ENCODE measurements around the gene MSMB.
"Not testable (repeated sequence)": the region's sequence is repeated elsewhere in the genome, so short reads cannot be mapped to it uniquely, and the experiment has no call there.

Gene MSMB

DNA sequence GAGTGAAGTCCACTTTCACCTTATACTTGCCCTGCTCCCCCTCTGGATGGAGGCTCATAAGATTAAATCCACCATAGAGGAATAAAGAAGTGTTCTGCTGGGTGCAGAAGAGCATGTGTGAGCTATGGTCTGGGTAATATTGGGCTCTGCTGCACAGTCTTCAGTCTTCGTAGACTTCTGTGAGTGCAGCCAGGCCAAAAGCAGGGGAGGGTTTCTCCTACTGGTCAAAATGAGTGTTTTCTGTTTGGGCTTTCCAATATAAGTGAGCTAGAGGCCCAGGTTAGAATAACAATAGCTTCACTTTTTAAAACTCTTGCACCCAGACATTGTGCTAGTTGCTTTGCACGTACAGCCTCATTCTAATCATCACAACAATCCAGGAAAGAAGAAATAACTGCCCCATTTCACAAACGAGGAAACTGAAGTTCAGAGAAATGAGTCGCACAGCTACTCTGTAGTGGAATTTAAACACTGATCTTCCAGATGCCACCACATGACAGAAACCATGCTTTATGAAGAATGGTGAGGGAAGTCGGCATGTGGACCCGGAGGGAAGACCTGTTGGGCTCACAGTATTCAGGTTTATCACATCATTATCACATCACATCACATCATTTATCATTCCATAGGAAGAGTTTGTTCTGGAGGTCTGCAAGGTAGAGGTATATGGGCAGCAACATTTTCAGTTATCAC is 23.8 kb upstream of the MSMB start:
- no peak for DNase-seq (ENCODE audit: low read depth)

DNA sequence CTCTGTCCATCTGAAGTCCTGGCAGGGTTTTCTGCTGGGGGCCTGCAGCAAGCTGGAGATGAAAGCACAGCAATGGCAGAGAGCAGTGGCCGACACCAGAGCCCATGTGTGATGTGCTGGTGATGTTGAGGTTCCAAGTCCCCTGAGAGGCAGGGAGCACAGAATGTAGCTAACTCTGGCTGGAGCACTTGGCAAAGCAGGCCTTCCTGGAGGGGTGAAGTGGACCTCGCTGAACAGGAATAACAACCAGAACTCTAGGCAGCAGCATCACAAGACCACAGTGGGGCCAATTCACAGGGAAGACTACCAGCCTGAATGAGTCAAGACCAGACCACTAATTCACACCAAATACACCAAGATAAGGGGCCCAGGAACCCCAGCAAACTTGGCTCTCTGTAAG is 22.8 kb upstream of the MSMB start:
- no peak for DNase-seq (ENCODE audit: low read depth)

DNA sequence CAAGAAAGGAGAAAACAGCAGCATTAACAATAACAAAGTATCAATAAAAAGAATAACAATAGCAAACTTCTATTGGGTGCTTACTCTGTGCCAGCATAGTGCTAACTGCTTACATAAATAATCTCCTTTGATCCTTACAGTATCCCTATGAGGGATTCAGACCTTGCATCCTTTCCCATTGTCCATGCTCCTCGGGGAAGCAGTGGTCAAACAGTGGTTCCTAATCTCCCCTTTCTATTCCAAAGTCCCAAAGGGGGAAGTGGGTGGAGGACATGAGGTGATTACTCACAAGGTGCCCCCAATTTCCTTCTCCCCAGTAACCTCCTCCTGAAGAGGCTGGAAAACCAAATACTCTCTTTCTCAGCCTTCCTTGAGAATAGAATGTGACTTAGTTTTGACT is 22.0 kb upstream of the MSMB start:
- no peak for DNase-seq (ENCODE audit: low read depth)

DNA sequence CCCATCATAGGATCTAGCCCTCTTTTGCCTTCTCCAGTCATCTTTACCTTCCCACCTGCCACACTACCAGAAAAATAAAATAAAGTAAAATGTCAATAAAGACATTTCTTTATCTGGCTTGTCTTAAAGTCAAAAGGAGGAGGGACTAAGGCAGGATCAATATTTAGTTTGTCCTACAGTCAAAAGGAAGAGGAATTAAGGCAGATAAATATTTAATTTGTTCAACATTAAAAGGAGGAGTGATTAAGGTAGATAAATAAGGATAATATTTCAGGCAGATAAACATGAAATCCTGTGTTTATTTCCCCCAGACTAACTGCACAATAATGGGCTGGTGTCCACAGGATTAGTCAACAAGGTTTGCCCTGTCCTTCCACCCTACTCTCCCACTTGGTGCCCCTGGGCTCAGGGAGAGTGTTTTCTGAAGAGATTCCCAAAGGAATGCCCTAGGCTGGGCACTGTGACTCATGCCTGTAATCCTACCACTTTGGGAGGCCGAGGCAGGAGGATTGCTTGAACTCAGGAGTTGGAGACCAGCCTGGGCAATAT is 18.3 kb upstream of the MSMB start:
- DNase-seq (ENCODE audit: low read depth), result no peak

DNA sequence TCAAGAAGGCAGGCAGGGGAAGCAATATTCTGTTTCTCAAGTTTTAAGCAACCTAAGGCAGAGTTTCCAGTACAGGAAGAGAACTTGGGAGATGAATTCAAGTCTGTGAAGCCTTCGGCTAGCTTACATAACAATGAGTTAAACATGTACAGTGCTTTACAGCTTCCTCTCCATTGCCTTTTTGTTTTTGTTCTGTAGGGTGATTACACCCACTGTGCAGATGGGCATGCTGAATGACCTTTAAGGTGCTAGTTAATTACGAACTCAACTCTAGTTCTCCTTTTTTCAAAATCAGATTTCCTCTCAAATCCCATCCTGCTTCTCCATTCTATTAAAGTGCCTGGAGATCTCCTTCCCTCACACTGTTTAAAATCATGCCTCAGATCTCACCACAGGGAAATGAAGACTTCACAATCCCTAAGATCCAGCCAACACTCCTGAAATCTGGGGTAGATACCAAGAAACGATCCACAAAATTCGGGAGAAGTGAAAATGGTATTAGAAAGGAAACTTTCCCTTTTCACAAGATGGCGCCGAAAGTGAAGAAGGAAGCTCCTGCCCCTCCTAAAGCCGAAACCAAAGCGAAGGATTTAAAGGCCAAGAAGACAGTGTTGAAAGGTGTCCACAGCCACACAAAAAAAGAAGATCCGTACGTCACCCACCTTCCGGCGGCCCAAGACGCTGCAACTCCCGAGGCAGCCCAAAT is 16.8 kb upstream of the MSMB start:
- no peak for DNase-seq (ENCODE audit: low read depth)

DNA sequence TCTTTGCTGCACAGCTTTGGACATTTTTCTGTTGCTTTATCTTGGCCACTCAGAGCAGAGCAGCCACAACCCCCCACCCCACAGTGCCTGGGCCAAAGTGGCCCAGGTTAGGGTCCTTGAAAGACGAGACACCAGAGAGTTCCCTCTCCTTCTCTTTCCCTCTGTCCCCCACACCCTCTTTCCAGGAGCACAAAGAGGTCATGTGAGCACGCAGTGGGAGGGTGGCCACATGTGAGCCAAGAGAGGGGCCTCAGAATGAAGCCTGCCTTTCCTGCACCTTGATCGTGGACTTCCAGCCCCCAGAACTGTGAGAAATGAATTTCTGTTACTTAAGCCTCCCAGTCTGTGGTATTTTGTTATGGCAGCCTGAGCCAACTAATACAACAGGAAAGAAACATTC is 14.6 kb upstream of the MSMB start:
- no peak for DNase-seq (ENCODE audit: low read depth)

DNA sequence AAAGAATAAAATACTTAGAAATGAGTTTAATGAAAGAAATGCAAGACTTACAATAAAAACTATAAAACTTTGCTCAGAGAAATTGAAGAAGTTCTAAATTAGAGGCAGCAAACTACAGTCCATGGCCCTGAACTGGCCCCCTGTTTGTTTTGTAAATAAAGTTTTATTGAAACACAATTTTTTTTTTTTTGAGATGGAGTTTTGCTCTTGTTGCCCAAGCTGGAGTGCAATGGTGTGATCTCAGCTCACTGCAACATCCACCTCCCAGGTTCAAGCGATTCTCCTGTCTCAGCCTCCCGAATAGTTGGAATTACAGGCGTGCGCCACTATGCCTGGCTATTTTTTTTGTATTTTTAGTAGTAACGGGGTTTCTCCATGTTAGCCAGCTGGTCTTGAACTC is 11.9 kb upstream of the MSMB start:
- not testable (repeated sequence) for DNase-seq (ENCODE audit: low read depth)

DNA sequence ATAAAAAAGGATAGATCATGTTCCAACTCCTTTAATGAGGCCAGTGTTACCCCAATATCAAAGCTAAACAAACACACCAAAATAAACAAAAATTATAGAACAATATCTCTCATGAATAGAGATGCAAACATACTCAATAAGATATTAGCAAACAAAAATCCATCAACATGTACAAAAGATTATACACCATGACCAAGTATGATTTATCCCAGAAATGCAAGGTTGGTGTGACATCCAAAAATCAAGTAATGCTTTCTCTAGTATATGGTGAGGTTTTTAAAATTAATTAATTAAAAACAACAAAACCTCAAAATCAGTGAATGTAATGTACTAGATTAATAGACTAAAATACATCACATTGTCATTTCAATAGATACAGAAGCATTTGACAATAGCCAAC is 11.0 kb upstream of the MSMB start:
- no peak for DNase-seq (ENCODE audit: low read depth)

DNA sequence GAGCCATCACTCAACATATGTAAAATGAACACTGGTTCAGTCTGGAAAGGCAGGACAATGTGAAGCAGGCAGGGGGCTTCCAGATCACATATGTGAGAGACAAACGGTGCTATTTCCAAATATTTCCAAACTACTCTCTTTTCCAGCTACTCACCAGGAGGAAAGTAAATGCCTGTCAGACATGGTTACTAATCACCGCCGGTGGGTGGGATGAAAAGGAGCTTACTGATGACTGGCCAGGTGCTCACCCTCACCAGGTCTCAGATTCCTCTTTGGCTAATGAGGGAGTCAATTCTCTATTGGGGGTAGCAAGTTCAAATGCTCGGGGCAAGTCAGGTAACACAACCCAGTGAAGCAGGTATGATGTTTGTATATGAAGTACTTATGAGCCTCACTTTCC is 9.7 kb upstream of the MSMB start:
- no peak for DNase-seq (ENCODE audit: low read depth)

DNA sequence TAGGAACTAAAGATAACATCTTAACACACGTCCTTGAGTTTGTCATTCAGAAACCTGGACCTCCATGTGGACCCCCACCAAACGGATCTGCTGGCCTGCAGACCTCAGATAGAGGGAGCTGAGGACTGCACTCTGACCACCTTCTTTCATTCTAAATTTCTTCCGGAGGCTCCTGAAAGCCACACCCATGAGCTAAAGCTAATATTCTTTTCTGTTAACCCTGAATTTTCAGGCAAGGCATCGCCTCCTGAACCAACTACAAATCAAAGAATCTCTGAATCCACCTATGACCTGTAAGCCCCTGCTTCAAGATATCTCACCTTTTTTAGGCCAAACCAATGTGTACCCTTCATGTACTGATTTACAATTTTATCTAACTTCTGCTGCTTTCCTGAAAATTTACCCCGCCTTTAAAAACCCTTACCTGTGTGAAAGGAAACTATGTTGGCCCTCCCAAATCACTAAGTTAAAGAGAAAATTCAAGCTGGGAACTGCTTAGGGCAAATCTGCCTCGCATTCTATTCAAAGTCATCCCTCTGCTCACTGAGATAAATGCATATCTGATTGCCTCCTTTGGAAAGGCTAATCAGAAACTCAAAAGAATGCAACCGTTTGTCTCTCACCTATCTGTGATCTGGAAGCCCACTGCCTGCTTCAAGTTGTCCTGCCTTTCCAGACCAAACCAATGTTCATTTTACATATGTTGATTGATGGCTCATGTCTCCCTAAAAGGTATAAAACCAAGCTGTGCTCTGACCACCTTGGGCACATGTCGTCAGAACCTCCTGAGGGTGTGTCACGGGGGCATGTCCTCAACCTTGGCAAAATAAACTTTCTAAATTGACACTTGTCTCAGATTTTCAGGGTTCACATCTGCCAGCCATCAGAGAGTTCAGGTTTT is 7.7 kb upstream of the MSMB start:
- no peak for DNase-seq (ENCODE audit: low read depth)

DNA sequence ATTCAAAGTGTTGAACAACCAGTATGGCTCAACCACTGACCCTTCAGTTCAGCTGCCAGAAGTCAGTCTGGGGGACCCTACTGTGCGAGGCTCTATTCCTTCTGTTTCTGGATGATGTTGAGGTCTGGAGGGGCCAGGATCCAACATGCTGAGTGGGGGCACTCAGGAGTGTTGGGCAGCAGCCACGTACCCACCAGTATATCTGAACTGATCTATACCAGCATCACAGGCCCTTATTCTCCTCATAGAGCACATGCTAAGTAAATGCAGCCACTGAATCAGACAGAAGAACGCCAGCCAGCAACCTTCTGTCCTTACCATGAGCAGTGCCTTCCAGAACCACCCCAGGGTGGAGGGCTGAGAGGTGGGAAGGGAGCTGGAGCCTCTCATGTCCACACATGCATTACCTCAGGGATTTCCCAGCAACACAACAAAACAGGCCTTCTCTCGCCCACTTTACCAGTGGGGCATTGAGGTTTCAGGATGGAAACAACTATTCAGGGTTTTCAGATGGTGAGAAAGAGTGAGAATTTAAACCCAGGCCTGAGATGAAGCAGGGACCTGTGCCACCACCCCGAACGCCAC is 6.8 kb upstream of the MSMB start:
- no peak for DNase-seq (ENCODE audit: low read depth)

DNA sequence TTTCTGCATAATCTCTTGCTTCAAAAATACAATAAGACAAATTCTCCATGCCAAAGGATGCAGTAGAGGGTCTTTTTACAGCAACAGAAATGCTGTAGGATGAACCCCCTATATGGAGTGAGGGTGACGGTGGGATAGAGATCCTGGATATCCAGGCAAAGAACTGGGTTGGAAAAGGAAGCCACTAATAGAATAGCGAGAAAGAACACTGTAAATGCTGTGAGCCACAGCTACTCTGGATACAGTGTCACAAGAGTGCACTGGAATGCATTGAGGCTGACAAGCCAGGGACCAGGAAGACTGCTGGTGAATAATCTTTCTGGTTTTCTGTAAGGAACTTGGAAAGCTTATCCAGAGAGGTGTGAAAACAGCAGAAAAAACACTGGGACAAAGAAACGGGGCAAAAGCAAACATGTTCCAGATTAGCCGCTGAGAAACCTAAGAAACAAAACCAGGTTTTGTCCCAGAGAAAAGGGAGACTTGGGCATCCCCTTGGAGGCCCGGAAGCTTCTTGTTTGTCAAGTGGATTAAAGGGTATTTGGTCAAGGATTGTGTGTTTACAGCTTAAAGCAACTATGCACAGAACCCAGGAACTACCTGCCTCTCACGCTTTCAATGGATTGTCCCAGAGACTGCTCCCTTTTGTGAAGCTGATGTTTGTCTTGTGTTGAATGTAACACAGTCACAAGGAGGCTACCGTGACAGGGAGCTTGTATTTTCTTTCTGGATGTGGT is 6.2 kb upstream of the MSMB start:
- DNase-seq (ENCODE audit: low read depth), result no peak

DNA sequence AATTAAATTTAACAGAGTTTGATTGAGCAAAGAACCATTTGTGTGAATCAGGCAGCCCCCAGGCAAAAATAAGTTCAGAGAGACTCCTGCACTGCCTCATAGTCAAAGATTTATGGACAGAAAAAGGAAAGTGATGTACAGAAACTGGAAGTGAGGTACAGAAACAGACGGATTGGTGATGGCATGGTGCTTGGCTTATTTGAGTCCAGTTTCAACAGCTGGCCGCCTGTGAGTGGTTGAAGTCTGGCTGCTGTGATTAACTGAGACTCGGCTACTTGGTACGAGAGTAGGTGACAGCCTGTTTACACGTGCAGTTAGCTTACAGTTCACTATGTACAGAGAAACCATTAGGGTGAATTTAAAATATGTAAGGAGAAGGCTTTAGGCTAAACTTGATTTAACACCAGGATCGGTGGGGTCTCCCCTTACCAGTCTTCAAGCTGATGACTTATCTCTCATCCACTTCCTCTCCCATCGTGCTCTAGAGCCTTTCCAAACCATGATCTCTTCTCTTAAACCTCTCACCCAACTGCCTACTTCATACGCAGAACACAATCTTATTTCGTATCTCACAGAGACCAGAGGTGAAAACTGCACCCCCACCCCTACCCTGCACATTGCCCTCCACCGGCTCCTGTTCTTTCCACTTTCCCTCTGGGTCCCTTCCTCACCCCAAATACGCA is 5.0 kb upstream of the MSMB start:
- no peak for DNase-seq (ENCODE audit: low read depth)

DNA sequence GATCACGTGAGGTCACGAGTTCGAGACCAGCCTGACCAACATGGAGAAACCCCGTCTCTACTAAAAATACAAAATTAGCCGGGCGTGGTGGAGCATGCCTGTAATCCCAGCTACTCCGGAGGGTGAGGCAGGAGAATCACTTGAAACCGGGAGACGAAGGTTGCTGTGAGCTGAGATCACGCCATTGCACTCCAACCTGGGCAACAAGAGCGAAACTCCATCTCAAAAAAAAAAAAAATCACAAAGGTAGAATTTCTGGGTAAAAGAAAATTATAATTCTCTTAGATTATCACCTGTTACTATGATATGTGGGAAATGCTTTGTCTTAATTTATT is 3.4 kb upstream of the MSMB start:
- not testable (repeated sequence) for DNase-seq (ENCODE audit: low read depth)

DNA sequence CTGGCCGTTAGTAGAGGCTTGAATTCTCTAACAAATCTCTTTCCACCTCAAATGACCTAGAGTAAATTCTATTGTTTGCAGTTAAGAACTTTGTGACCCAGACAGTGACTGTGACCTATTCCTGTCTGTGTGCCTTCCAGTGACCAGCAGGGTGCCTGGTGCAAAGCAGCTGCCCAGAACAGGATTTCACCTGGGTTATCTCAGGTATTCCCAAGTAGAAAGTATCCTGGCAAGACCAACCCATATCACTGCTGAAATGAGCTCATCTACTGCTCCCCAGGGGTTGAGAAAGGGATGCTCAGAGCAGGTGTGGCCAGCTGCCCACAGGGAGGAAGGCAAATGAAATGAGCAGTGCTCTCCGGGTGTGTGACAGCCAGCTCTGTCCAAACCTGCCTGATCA is 2.1 kb upstream of the MSMB start:
- DNase-seq (ENCODE audit: low read depth), result no peak

DNA sequence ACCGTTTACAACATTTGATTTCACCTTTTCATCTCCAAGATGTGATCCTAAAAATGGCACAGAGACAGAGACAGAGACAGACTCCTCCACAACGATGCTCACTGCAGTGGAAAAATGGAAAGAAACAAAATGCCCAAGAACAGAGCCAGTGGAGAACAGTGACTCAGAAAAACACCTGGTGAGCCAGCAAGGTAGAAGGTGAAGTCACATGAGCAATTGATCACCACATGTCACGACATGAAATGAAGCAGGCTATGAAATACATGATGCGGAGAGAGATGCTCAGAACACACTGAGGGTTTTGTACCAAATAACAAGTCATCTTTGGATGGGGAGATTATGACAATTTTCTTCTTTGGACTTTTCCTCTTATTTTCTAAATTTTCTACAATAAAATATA is 3.5 kb downstream of the MSMB start:
- DNase-seq (ENCODE audit: low read depth), result no peak

DNA sequence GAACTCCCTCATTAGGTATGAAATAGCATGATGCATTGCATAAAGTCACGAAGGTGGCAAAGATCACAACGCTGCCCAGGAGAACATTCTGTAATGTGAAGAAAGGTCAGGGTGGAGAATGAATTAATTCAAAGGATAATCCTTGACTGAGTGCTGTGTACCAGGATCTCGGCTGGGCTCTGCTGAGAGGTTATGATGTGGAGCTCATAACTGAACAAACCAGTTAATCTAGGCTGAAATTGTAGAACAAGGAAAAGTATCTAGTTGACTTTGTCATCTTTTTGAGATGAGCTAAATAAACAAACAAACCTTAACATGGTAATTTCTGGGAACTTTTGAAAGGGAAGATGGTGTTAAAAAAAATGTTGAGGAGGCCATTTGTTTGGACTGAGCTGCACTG is 6.1 kb downstream of the MSMB start:
- no peak for DNase-seq (ENCODE audit: low read depth)

DNA sequence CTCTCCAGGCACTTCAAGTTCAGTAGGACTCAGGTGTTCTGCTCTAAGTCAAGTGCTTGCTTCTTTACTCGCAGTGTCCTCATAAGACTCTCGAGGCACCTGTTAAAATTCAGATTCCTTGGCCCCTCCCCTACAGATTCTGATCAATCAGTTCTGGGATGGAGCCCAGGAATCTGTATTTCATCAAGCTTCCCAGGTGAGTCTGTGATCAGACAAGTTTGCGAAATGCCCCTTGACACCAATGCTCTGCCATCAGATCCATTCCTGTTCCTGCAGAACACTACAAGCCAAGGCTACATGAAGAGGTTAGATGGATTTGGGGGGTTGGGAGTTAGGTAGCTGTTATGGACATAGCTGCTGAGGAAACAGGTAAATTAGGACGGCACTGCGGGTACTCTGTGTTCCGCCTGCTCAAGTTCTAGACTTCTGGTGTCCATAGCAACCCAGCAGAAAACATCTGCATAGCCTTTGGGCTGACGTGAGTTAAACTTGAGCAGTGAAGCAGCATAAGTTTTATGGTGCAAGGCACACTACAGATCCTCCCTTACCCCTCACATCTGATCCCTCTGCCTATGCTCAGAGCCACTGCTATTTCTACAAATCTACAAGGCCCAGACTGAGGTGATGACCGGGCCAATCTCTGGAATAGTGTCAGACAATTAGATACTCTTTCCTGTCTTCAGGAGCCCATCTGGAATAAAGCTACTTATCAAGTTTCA is 8.8 kb downstream of the MSMB start:
- DNase-seq (ENCODE audit: low read depth), result no peak

DNA sequence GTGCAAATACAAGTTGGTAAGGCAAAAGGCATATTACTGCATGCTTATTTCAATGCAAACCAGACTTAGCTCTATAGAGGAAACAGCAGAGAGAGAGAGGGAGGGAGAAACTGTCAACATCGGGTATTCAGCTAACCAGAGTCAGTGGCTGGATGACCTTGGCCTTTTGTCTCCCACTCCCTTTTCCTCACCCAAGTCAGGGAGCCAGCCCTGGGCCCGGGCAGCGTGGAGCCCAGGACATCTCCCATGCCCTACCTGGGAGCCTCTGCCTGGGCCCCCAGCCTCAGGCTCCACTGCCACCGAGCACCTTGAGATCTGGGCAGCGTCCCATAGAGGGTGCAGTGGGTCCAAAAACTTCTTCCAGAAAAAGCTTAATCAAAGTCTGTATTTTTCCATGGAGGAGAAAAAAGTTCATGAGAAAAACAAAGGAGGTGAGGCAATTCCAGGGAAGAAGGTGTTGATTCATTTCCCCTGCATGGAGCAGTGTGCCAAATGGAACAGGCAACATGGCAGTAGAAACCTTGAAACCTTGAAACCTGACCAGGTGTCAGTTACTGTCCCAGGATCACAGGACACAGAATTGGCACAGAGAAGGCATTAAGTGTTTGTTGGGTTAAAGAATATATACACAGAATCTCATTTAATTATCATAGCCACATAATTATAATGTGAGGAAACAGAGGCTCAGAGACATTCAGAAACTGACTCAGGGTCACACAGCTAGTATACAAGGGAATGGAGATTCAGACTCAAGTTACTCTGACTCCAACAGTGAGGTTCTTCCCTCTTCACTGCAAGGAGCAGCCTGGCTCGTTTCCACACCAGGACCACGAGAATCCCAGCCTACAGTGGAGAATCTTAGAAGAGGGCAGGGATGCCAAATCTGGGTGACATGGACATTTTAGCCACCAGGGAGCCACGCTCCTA is 9.9 kb downstream of the MSMB start:
- DNase-seq (ENCODE audit: low read depth), result no peak

All from stimulated activated CD8-positive, alpha-beta memory T cell treated with anti-CD3 and anti-CD28 coated beads, Interleukin-15, amount 100 ng/mL, for 1 hour (primary cell).